K562 (cell line): Measurements from ENCODE around the gene ATP8A1. TPM values are rescaled to one million over a fixed set of nuclear protein-coding genes. Genes with fewer than 3 reads are reported as not detected.

Experiments
- ARHGAP35 ChIP-seq: fragments of 450-650 bp; IDR thresholded peaks from 2 replicates; pipeline ENCODE4 v1.6.1; 2018; ENCODE audit not compliant: partially characterized antibody
- BRF1 ChIP-seq: IDR thresholded peaks from 3 replicates; pipeline ENCODE4 v1.6.1; 2011; ENCODE audit warnings: borderline replicate concordance, mild to moderate bottlenecking; ENCODE audit not compliant: insufficient read length; ENCODE audit errors: extremely low read depth
- ETS2 ChIP-seq: IDR thresholded peaks from 2 replicates; pipeline ENCODE4 v1.6.1; 2016; ENCODE audit warnings: borderline replicate concordance, missing genetic modification characterization, mild to moderate bottlenecking, moderate library complexity, missing compliant biosample characterization; ENCODE audit not compliant: poor library complexity, severe bottlenecking
- HNRNPL ChIP-seq: fragments of 200-400 bp; formaldehyde crosslinking; IDR thresholded peaks from 2 replicates; pipeline ENCODE4 v1.6.1; 2017; ENCODE audit warnings: low read depth, mild to moderate bottlenecking, low read length
- KLF13 ChIP-seq: fragments of 450-650 bp; IDR thresholded peaks from 2 replicates; pipeline ENCODE4 v1.6.1; 2016; ENCODE audit warnings: missing genetic modification characterization, low read depth, mild to moderate bottlenecking, missing compliant biosample characterization, moderate library complexity, borderline replicate concordance
- MBD2 ChIP-seq: sonication (generic); IDR thresholded peaks from 2 replicates; pipeline ENCODE4 v1.6.1; 2016; ENCODE audit warnings: low read depth, borderline replicate concordance
- MIER1 ChIP-seq: fragments of 450-650 bp; IDR thresholded peaks from 2 replicates; pipeline ENCODE4 v1.6.1; 2016; ENCODE audit warnings: antibody characterized with exemption, mild to moderate bottlenecking, low read depth
- NCOA4 ChIP-seq: fragments of 450-650 bp; IDR thresholded peaks from 2 replicates; pipeline ENCODE4 v1.6.1; 2018; ENCODE audit warnings: mild to moderate bottlenecking; ENCODE audit not compliant: partially characterized antibody
- POLR2B ChIP-seq: fragments of 450-650 bp; IDR thresholded peaks from 2 replicates; pipeline ENCODE4 v1.6.1; 2018; ENCODE audit warnings: low read depth; ENCODE audit not compliant: partially characterized antibody
- RUNX1 ChIP-seq: sonication (generic); IDR thresholded peaks from 2 replicates; pipeline ENCODE4 v1.6.1; 2016; ENCODE audit warnings: antibody characterized with exemption, low read depth
- SMAD2 ChIP-seq: fragments of 150-350 bp; IDR thresholded peaks from 2 replicates; pipeline ENCODE4 v1.6.1; 2014; ENCODE audit warnings: low read depth, mild to moderate bottlenecking, low read length
- SP2 ChIP-seq: IDR thresholded peaks from 2 replicates; pipeline ENCODE4 v1.6.1; 2011; ENCODE audit warnings: mild to moderate bottlenecking, low read depth, low read length, moderate library complexity; ENCODE audit not compliant: poor library complexity, severe bottlenecking; ENCODE audit errors: extremely low read depth
- SRSF1 ChIP-seq: fragments of 200-400 bp; formaldehyde crosslinking; IDR thresholded peaks from 2 replicates; pipeline ENCODE4 v1.6.1; 2017; ENCODE audit warnings: mild to moderate bottlenecking, low read depth, low read length, moderate library complexity
- ZFX ChIP-seq: sonication (generic); formaldehyde crosslinking; IDR thresholded peaks from 2 replicates; pipeline ENCODE4 v1.8.0; 2022; ENCODE audit warnings: mild to moderate bottlenecking, missing genetic modification reagents, moderate library complexity
- ZMIZ1 ChIP-seq, 2 experiments: fragments of 150-350 bp in 1 of 2; IDR thresholded peaks; 2 replicates each; pipeline ENCODE4 v1.6.1; 2012 to 2016; ENCODE audit warnings: low read depth in 2 of 2, low read length in 2 of 2, mild to moderate bottlenecking in 1 of 2, moderate library complexity in 1 of 2
- ZNF165 ChIP-seq: fragments of 250-450 bp; sonication (Bioruptor Pico); IDR thresholded peaks from 2 replicates; pipeline ENCODE4 v1.4.0; 2020; ENCODE audit warnings: borderline replicate concordance
- ZNF764 ChIP-seq: fragments of 250-450 bp; sonication (Bioruptor Pico); IDR thresholded peaks from 2 replicates; pipeline ENCODE4 v1.4.0; 2020; ENCODE audit warnings: low read depth, mild to moderate bottlenecking, moderate library complexity
- ZZZ3 ChIP-seq: fragments of 450-650 bp; IDR thresholded peaks from 2 replicates; pipeline ENCODE4 v1.6.1; 2016; ENCODE audit warnings: antibody characterized with exemption, mild to moderate bottlenecking, moderate library complexity
- polyA plus RNA-seq, 8 experiments: library from polyadenylated mRNA; depleted of rRNA in 4 of 8; stranded (reverse) in 5 of 8; unstranded in 3 of 8; fragments of >200 nt; fragmentation: Nextera tagmentation in 2 of 8; fragmentation: Illumina TruSeq in 1 of 8; extraction: Ambion mirVana in 2 of 8; extraction: Trizol in 1 of 8; gene quantifications; 2 replicates each; pipeline versions ENCODE4 v1.2.1 to v1.2.3, GENCODE V29; 2011 to 2014; ENCODE audit warnings: inconsistent platforms in 1 of 8, missing spikeins in 1 of 8
- total RNA-seq, 7 experiments: library from RNA; depleted of rRNA in 6 of 7; stranded (reverse); fragments of >200 nt in 6 of 7; fragmentation: Illumina TruSeq in 2 of 7; extraction: Trizol in 2 of 7; gene quantifications; 2 replicates each; pipeline versions ENCODE4 v1.2.1 to v1.2.3, GENCODE V29; 2011 to 2021; ENCODE audit warnings: low replicate concordance in 1 of 7
- TF ChIP-seq, protein P1 (sequence below): fragments of 450-650 bp; conservative IDR thresholded peaks from 2 replicates; pipeline ENCODE4 v1.6.1; 2016; ENCODE audit warnings: missing genetic modification characterization, low read depth, mild to moderate bottlenecking, control low read depth, missing compliant biosample characterization
- TF ChIP-seq, protein P2 (sequence below): fragments of 250-450 bp; sonication (Bioruptor Pico); IDR thresholded peaks from 2 replicates; pipeline ENCODE4 v1.6.1; 2021; ENCODE audit warnings: mild to moderate bottlenecking
- TF ChIP-seq, protein P3 (sequence below): sonication (generic); formaldehyde crosslinking; IDR thresholded peaks from 2 replicates; pipeline ENCODE4 v1.8.1; 2022; ENCODE audit warnings: missing genetic modification reagents

The ATP8A1 gene
- total and polyA plus RNA-seq, 9 of the 15 experiments (the other 6 are each of a cell fraction or from before 2014, with no cell fraction given), result 0.05 to 0.29 (median 0.07) TPM; not detected in 2

- TF ChIP-seq HNRNPL (no peak; the same call in 1 of the 2 replicates), ZNF165 (no peak), SMAD2 (no peak), ZMIZ1 (IDR thresholded peaks at IDR 0.05; ENCODE audit: low read depth in 2 of 2, low read length in 2 of 2) (no peak), SRSF1 (no peak), RUNX1 (no peak), NCOA4 (no peak), MIER1 (no peak), POLR2B (peak; percentile 74), ZFX (CRISPR knock-in tag) (peak; percentile 61), ZNF764 (CRISPR knock-in tag) (no peak), BRF1 (no peak), KLF13 (tag) (no peak), ZZZ3 (no peak), MBD2 (peak; percentile 97), ETS2 (tag) (no peak), SP2 (no peak), ARHGAP35 (no peak)
- TF ChIP-seq, protein P1, sequence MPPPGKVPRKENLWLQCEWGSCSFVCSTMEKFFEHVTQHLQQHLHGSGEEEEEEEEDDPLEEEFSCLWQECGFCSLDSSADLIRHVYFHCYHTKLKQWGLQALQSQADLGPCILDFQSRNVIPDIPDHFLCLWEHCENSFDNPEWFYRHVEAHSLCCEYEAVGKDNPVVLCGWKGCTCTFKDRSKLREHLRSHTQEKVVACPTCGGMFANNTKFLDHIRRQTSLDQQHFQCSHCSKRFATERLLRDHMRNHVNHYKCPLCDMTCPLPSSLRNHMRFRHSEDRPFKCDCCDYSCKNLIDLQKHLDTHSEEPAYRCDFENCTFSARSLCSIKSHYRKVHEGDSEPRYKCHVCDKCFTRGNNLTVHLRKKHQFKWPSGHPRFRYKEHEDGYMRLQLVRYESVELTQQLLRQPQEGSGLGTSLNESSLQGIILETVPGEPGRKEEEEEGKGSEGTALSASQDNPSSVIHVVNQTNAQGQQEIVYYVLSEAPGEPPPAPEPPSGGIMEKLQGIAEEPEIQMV (tag), result no peak
- TF ChIP-seq, protein P2, sequence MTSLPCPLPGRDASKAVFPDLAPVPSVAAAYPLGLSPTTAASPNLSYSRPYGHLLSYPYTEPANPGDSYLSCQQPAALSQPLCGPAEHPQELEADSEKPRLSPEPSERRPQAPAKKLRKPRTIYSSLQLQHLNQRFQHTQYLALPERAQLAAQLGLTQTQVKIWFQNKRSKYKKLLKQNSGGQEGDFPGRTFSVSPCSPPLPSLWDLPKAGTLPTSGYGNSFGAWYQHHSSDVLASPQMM (CRISPR knock-in tag), result no peak
- TF ChIP-seq, protein P3, sequence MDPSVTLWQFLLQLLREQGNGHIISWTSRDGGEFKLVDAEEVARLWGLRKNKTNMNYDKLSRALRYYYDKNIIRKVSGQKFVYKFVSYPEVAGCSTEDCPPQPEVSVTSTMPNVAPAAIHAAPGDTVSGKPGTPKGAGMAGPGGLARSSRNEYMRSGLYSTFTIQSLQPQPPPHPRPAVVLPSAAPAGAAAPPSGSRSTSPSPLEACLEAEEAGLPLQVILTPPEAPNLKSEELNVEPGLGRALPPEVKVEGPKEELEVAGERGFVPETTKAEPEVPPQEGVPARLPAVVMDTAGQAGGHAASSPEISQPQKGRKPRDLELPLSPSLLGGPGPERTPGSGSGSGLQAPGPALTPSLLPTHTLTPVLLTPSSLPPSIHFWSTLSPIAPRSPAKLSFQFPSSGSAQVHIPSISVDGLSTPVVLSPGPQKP (CRISPR knock-in tag), result no peak
Measured at GRCh38 chr4:42656944-42657792, at the start of gene ATP8A1 (continued).
